IgD-negative memory B cell (primary cell): ENCODE data around the gene IL1F10. TPM values are rescaled to one million over a fixed set of nuclear protein-coding genes. Genes with fewer than 3 reads are reported as not detected.

Experiments
- H3K27ac Mint-ChIP-seq, 3 donors: one replicate each; pipeline ENCODE4 v1.8.0; 2020 to 2022; ENCODE audit warnings: mild to moderate bottlenecking in 3 of 3, mixed read lengths in 3 of 3, moderate library complexity in 1 of 3
- H3K27me3 Mint-ChIP-seq: one replicate; pipeline ENCODE4 v1.8.0; 2021; ENCODE audit warnings: mixed read lengths
- H3K36me3 Mint-ChIP-seq: one replicate; pipeline ENCODE4 v1.8.0; 2020; ENCODE audit warnings: mild to moderate bottlenecking, mixed read lengths
- H3K4me1 Mint-ChIP-seq, 3 donors: one replicate each; pipeline ENCODE4 v1.8.0; 2020 to 2022; ENCODE audit warnings: mixed read lengths in 3 of 3, mild to moderate bottlenecking in 1 of 3
- H3K4me3 Mint-ChIP-seq, 4 donors: one replicate each; pipeline ENCODE4 v1.8.0; 2020 to 2022; ENCODE audit warnings: mild to moderate bottlenecking in 4 of 4, mixed read lengths in 4 of 4, moderate library complexity in 3 of 4
- H3K9me3 Mint-ChIP-seq, 3 donors: one replicate each; pipeline ENCODE4 v1.8.0; 2020 to 2021; ENCODE audit warnings: mixed read lengths in 3 of 3, mild to moderate bottlenecking in 1 of 3
- polyA plus RNA-seq: library from polyadenylated mRNA; unstranded; fragments of 300-500 nt; fragmentation: Illumina TruSeq; gene quantifications from one replicate; pipeline ENCODE4 v1.2.3, GENCODE V29; 2021

The IL1F10 gene
- polyA plus RNA-seq, 1 donor from 2014 or later = not detected

- Mint-ChIP-seq H3K36me3 (peaks cover 2% of the 10 kb centered on the region), H3K4me1 (peaks cover 9 to 10% (median 9%) of the 10 kb centered on the region in 3 donors), H3K27me3 (no peaks in the 10 kb centered on the region), H3K4me3 (no peak overlapping the region), H3K9me3 (peaks cover 0 to 6% (median 3%) of the 10 kb centered on the region in 3 donors), H3K27ac (peak overlapping the region in 1 of 3 donors; percentile 68)
Observed at GRCh38 chr2:113102133-113102532, 34.4 kb downstream of the IL1F10 start.

- Mint-ChIP-seq H3K4me1 (peaks cover 1 to 2% (median 2%) of the 10 kb centered on the region in 3 donors), H3K4me3 (no peak overlapping the region), H3K36me3 (no peaks in the 10 kb centered on the region), H3K9me3 (peaks cover 0 to 6% (median 3%) of the 10 kb centered on the region in 3 donors), H3K27me3 (no peaks in the 10 kb centered on the region), H3K27ac (no peak overlapping the region)
Observed at GRCh38 chr2:113103277-113103676, 35.5 kb downstream of the IL1F10 start.

DNA sequence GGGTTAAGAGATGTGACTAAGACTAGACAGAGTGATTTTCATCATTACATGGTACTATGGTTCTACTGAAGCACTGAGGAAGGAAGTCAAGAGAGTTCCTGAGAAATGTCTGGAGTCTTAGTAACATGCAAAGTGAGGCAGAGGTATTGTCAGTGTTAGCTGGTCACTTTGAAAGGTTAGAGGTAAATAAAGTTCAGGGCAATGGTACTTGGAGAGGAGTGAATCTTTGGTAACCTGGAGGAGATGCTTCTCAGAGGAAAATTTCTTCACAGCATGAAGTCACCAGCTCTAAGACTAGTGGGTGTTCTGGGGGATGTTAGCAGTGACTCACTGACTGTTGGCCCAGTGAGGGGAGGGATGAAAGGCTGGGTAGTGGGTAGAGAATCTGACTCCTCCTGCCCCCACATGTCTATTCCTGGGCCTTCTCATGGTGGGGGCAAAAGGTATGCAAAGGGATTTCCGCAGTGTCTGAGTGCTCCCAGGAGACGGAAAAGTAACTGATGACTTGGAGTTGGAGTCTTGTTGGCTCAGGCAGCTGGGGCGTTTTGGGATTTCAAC, 36.4 kb downstream of the IL1F10 start:
- H3K36me3 Mint-ChIP-seq = no peaks in the 10 kb centered on the region
- H3K27ac Mint-ChIP-seq = peak overlapping the region in 1 of 3 donors; percentile 17
- H3K9me3 Mint-ChIP-seq = peaks cover 0 to 6% (median 3%) of the 10 kb centered on the region in 3 donors
- no peaks in the 10 kb centered on the region for H3K4me1 Mint-ChIP-seq
- H3K27me3 Mint-ChIP-seq = no peaks in the 10 kb centered on the region
- no peak overlapping the region for H3K4me3 Mint-ChIP-seq

DNA sequence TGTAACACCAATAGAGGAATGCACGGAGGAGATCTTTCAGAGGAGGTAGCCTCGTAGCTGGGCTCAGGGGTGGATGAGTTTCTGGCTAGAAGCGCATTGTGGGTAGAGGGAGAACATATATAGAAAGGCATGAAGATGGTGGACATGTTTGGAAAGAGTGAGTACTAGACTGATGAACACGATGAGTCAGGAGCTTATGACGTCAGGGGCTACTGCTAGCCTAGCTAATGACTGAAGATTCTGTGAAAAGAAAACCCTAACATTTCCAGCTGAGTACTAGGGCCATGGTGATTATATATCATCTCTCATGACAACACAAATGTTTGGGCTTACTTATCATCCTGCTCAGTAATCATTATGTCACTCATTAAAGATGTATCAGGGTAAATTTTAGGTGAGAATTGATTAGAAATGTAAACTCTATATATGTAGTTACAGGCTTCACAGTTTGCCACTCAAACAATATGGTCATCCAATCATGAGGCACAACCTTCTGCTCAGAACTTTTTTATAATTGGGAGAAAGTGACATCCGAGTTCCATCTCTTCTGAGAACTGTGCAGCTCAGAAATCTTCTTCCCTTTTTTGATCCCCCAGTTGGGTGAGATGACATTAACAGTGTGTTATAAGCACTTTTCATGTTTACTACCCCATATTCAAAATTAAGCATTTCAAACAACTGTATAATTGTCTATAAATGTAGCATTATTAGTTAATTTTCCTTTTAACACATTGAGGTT, 37.4 kb downstream of the IL1F10 start:
- Mint-ChIP-seq H3K27me3 (peaks cover 3% of the 10 kb centered on the region), H3K4me1 (no peaks in the 10 kb centered on the region), H3K27ac (no peak overlapping the region), H3K4me3 (no peak overlapping the region), H3K36me3 (no peaks in the 10 kb centered on the region), H3K9me3 (peaks cover 0 to 6% (median 3%) of the 10 kb centered on the region in 3 donors)

DNA sequence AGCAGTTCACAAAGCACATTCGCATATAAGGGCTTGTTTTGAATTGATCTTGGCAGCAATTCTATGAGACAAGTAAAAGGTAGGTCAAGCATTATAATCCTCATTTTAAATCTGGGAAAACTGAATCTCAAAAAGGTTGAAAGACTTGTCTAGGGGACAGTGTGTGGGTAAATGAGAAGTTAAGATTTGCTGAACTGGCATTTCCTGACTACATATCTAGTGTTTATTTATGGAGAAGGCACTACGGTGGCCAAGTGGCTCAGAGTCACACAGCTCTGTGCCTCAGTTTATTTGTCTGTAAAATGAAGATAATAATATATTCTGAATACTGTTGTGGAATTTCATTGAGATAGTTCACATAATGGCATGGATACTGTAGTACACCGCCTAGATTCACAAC, 43.4 kb downstream of the IL1F10 start:
- H3K4me3 Mint-ChIP-seq = no peak overlapping the region
- H3K4me1 Mint-ChIP-seq = peaks cover 0 to 4% (median 0%) of the 10 kb centered on the region in 3 donors
- no peaks in the 10 kb centered on the region for H3K9me3 Mint-ChIP-seq
- H3K36me3 Mint-ChIP-seq = no peaks in the 10 kb centered on the region
- peaks cover 3% of the 10 kb centered on the region for H3K27me3 Mint-ChIP-seq
- H3K27ac Mint-ChIP-seq = no peak overlapping the region

- Mint-ChIP-seq H3K36me3 (no peaks in the 10 kb centered on the region), H3K27me3 (peaks cover 3% of the 10 kb centered on the region), H3K4me3 (no peak overlapping the region), H3K27ac (no peak overlapping the region), H3K9me3 (no peaks in the 10 kb centered on the region), H3K4me1 (peaks cover 0 to 9% (median 5%) of the 10 kb centered on the region in 3 donors)
Observed at GRCh38 chr2:113111823-113112287, 44.1 kb downstream of the IL1F10 start.

DNA sequence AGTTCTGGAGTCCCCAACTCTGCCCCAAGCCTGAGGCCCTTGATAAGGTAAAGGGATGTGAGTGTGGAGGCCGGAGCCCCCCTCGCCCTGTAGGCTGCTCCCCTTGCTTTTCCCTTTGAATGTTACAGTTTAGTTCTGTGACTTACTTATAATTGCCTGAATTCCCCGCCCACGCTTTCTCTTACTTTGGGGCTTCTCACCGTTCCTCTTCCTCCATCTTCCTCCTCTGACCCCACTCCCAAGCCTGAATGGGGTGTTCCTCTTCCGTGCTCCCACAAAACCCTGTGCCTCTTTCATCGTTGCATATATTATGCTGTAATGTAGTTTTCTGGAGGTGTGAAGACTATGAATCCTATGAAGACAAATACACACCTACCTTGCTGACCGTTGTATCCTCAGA, 44.7 kb downstream of the IL1F10 start:
- H3K27ac Mint-ChIP-seq = no peak overlapping the region
- no peak overlapping the region for H3K4me3 Mint-ChIP-seq
- H3K9me3 Mint-ChIP-seq = no peaks in the 10 kb centered on the region

GRCh38 chr2:113112871-113113270, 45.1 kb downstream of the IL1F10 start:
- peaks cover 3% of the 10 kb centered on the region for H3K27me3 Mint-ChIP-seq
- H3K27ac Mint-ChIP-seq = no peak overlapping the region
- H3K4me3 Mint-ChIP-seq = no peak overlapping the region
- H3K9me3 Mint-ChIP-seq = no peaks in the 10 kb centered on the region
- H3K4me1 Mint-ChIP-seq = peaks cover 0 to 9% (median 6%) of the 10 kb centered on the region in 3 donors
- H3K36me3 Mint-ChIP-seq = no peaks in the 10 kb centered on the region

More for the DNA sequence above, 44.7 kb downstream of the IL1F10 start:
- peaks cover 0 to 9% (median 6%) of the 10 kb centered on the region in 3 donors for H3K4me1 Mint-ChIP-seq
- H3K36me3 Mint-ChIP-seq = no peaks in the 10 kb centered on the region
- peaks cover 3% of the 10 kb centered on the region for H3K27me3 Mint-ChIP-seq

DNA sequence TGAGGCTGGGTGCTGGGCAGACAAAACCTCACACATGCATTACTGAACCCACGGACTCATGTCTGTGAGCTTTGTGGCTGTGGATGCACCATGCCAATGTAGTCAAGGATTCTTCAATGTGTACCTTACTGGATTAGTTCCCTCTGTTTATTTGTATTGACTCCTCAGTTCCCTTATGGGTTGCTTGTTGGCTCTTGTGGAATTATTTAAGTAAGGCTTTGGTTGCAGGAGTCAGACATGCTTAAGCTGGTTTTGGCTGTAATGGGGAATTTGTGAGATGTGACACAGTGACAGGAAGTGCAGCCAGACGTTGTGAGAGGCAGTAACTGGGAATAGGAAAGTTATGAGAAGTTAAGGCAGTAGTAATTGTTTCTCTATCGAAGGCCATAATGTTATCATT, 46.0 kb downstream of the IL1F10 start:
- H3K4me1 Mint-ChIP-seq = peaks cover 0 to 9% (median 6%) of the 10 kb centered on the region in 3 donors
- no peaks in the 10 kb centered on the region for H3K36me3 Mint-ChIP-seq
- H3K4me3 Mint-ChIP-seq = no peak overlapping the region
- H3K9me3 Mint-ChIP-seq = no peaks in the 10 kb centered on the region
- peaks cover 3% of the 10 kb centered on the region for H3K27me3 Mint-ChIP-seq
- no peak overlapping the region for H3K27ac Mint-ChIP-seq

DNA sequence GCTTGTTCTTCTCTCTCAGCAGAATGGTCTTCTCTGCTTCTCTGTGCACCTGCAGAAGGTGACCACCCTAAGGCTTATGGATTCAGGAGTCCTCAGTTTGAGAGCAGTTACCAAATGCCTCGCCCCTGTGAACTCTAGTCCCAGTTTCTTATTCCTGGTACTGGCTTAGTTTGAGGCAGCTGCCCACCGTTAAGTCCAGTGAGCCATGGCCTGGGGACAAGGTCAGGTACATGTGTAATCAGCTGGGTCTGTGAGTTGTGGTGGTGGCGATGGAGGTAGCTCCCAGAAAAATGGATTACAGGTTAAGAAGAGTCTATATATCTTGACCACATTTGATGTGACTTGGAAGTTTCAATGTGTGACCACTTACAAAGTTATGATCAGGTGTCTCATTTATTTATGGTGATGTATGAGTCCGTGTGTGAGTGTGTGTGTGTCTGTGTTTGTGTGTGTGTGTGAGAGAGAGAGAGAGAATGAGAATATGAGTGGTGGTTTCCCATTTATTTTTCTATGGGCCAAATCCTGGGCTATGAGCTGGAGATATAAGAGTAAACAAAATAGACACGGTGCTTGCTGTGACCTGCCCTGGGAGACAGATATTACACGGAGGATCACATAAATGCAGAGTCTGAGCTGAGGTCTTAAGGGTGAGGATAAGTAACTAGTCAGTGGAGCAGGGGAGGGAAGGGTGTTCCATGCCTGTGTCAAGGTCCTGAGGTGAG, 46.6 kb downstream of the IL1F10 start:
- H3K9me3 Mint-ChIP-seq = no peaks in the 10 kb centered on the region
- no peak overlapping the region for H3K4me3 Mint-ChIP-seq
- no peak overlapping the region for H3K27ac Mint-ChIP-seq
- H3K27me3 Mint-ChIP-seq = peaks cover 3% of the 10 kb centered on the region
- no peaks in the 10 kb centered on the region for H3K36me3 Mint-ChIP-seq
- H3K4me1 Mint-ChIP-seq = peaks cover 0 to 11% (median 6%) of the 10 kb centered on the region in 3 donors

DNA sequence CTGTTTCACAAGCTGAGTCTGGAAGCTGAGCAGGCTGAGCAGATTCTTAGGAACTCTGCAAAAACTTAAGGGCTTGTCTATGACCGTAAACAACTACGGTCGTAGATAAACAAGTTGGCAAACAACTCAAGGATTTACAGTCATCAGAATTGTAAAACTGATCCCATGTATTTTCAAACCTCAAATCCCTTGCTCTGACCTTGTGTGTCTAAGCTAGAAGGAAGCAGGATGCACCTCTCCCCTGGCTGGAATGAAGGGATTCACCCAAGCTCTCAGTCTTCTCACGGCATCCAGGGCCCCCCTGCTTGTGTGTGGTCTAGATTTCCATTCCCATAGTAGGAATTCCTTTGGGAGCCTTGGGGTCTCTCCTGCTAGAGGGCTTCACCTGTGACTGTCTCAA, 47.2 kb downstream of the IL1F10 start:
- no peak overlapping the region for H3K27ac Mint-ChIP-seq
- H3K4me1 Mint-ChIP-seq = peaks cover 0 to 13% (median 6%) of the 10 kb centered on the region in 3 donors
- no peaks in the 10 kb centered on the region for H3K36me3 Mint-ChIP-seq
- H3K9me3 Mint-ChIP-seq = no peaks in the 10 kb centered on the region
- no peak overlapping the region for H3K4me3 Mint-ChIP-seq
- peaks cover under 1% of the 10 kb centered on the region for H3K27me3 Mint-ChIP-seq

- H3K36me3 Mint-ChIP-seq = peaks cover 2% of the 10 kb centered on the region
- peak overlapping the region in 2 of 3 donors; percentile 40 to 60 for H3K27ac Mint-ChIP-seq
- H3K4me3 Mint-ChIP-seq = peak overlapping the region in 3 of 4 donors; percentile 32 to 88 (median 86)
- no peaks in the 10 kb centered on the region for H3K27me3 Mint-ChIP-seq
- H3K4me1 Mint-ChIP-seq = peaks cover 6 to 19% (median 10%) of the 10 kb centered on the region in 3 donors
- no peaks in the 10 kb centered on the region for H3K9me3 Mint-ChIP-seq
Observed at GRCh38 chr2:113116100-113116958, 48.6 kb downstream of the IL1F10 start.

- Mint-ChIP-seq H3K27ac (peak overlapping the region in 1 of 3 donors; percentile 34), H3K4me3 (no peak overlapping the region), H3K27me3 (no peaks in the 10 kb centered on the region), H3K4me1 (peaks cover 8 to 19% (median 11%) of the 10 kb centered on the region in 3 donors), H3K9me3 (no peaks in the 10 kb centered on the region), H3K36me3 (peaks cover 2% of the 10 kb centered on the region)
Observed at GRCh38 chr2:113117541-113118262, 49.9 kb downstream of the IL1F10 start.

- Mint-ChIP-seq H3K9me3 (no peaks in the 10 kb centered on the region), H3K36me3 (peaks cover 2% of the 10 kb centered on the region), H3K27me3 (no peaks in the 10 kb centered on the region), H3K4me3 (peak overlapping the region in 1 of 4 donors; percentile 25), H3K27ac (peak overlapping the region in 1 of 3 donors; percentile 34), H3K4me1 (peaks cover 8 to 19% (median 11%) of the 10 kb centered on the region in 3 donors)
Observed at GRCh38 chr2:113118263-113118657, 50.5 kb downstream of the IL1F10 start.
